ENCODE measurements around the gene PHLPP1. TPM values are rescaled to one million over a fixed set of nuclear protein-coding genes. Genes with fewer than 3 reads are reported as not detected.
A peak's percentile ranks its signal among the peaks of the same experiment; 100 is the strongest.

The PHLPP1 gene
- total RNA-seq, 1 experiment from 2014 or later: 39.9 TPM

- no peak overlapping the region for H3K4me2 ChIP-seq (ENCODE audit: insufficient read depth, insufficient read length, low read length)
- H3K23ac ChIP-seq (ENCODE audit: insufficient read length, low read depth, low read length): no peak overlapping the region
- H4K8ac ChIP-seq (replicated peaks; ENCODE audit: insufficient read length, low read depth, low read length): no peak overlapping the region
- DNase-seq: no peak
- no peaks in the 10 kb centered on the region for H3K23me2 ChIP-seq (ENCODE audit: insufficient read length, low read depth, low read length, poor library complexity, severe bottlenecking)
- H3K27me3 ChIP-seq (ENCODE audit: insufficient read depth, low read length): no peaks in the 10 kb centered on the region
- H3K9ac ChIP-seq (ENCODE audit: extremely low read depth, insufficient read length, low read length): no peak overlapping the region
- no peak overlapping the region for H3K27ac ChIP-seq (ENCODE audit: insufficient read length, low read depth, low read length)
- no peak overlapping the region for H2BK15ac ChIP-seq (ENCODE audit: low read depth, low read length)
- H3K18ac ChIP-seq (ENCODE audit: insufficient read length, low read depth, low read length): no peak overlapping the region
- no peak overlapping the region for H3K14ac ChIP-seq (ENCODE audit: insufficient read depth, low read length)
- Mint-ChIP-seq H3K4me3 (no peak overlapping the region), H3K27ac (peak overlapping the region in 1 of 3 experiments; percentile 15; a peak in 1 of 7 replicates), H3K27me3 (ENCODE audit: low read depth) (peaks cover 2% of the 10 kb centered on the region), H3K9me3 (no peaks in the 10 kb centered on the region), H3K36me3 (ENCODE audit: insufficient read depth in 1 of 3, low read depth in 3 of 3) (no peaks in the 10 kb centered on the region; a peak in 1 of 7 replicates), H3K4me1 (peaks cover 0 to 2% of the 10 kb centered on the region in 2 experiments; a peak in 2 of 4 replicates)
- WGBS (ENCODE audit: extremely low coverage, insufficient read length, low lambda C conversion rate): no CpG with 5 or more reads among the region's 7 CpGs
- no peak overlapping the region for H2BK5ac ChIP-seq (ENCODE audit: insufficient read length, low read length)
- H2BK120ac ChIP-seq (ENCODE audit: low read depth, low read length, poor library complexity, severe bottlenecking): no peak overlapping the region
- no peak overlapping the region for H3K56ac ChIP-seq (ENCODE audit: insufficient read length, low read depth, low read length)
- H3K79me2 ChIP-seq (ENCODE audit: insufficient read depth, low read length): no peaks in the 10 kb centered on the region
- TF ChIP-seq, protein P1, sequence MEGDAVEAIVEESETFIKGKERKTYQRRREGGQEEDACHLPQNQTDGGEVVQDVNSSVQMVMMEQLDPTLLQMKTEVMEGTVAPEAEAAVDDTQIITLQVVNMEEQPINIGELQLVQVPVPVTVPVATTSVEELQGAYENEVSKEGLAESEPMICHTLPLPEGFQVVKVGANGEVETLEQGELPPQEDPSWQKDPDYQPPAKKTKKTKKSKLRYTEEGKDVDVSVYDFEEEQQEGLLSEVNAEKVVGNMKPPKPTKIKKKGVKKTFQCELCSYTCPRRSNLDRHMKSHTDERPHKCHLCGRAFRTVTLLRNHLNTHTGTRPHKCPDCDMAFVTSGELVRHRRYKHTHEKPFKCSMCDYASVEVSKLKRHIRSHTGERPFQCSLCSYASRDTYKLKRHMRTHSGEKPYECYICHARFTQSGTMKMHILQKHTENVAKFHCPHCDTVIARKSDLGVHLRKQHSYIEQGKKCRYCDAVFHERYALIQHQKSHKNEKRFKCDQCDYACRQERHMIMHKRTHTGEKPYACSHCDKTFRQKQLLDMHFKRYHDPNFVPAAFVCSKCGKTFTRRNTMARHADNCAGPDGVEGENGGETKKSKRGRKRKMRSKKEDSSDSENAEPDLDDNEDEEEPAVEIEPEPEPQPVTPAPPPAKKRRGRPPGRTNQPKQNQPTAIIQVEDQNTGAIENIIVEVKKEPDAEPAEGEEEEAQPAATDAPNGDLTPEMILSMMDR (conservative IDR thresholded peaks at IDR 0.05): no peak
- no peak overlapping the region for H2BK12ac ChIP-seq (ENCODE audit: insufficient read length, low read depth, low read length)
- no peak overlapping the region for H2AFZ ChIP-seq (ENCODE audit: low read length)
- H3K4ac ChIP-seq (ENCODE audit: low read depth, low read length): no peak overlapping the region
- no peak overlapping the region for H3T11ph ChIP-seq (ENCODE audit: low read length)
- no peaks in the 10 kb centered on the region for H3K9me3 ChIP-seq (ENCODE audit: control insufficient read depth, low read depth, low read length)
- H4K5ac ChIP-seq (ENCODE audit: insufficient read length, low read depth, low read length): no peak overlapping the region
- H2BK20ac ChIP-seq (ENCODE audit: low read depth, low read length, poor library complexity, severe bottlenecking): no peak overlapping the region
- H2AK5ac ChIP-seq (ENCODE audit: insufficient read length, low read length): no peak overlapping the region
- no peaks in the 10 kb centered on the region for H3K4me1 ChIP-seq (ENCODE audit: insufficient read depth, low read length)
- H3K79me1 ChIP-seq (ENCODE audit: insufficient read depth, low read depth, low read length, poor library complexity, severe bottlenecking): no peaks in the 10 kb centered on the region
- no peak overlapping the region for H4K91ac ChIP-seq (ENCODE audit: insufficient read length, low read depth, low read length)
- H4K20me1 ChIP-seq (ENCODE audit: control insufficient read depth, insufficient read depth, insufficient read length): no peaks in the 10 kb centered on the region
These were observed 284.1 kb downstream of the PHLPP1 start for GRCh38 chr18:62999392-62999791.

All from H9 (cell line).